Tibial artery (tissue), 4 donors: ENCODE measurements around the gene RAB23.
"Not testable (repeated sequence)": the region's sequence is repeated elsewhere in the genome, so short reads cannot be mapped to it uniquely, and the experiment has no call there.

ENCODE experiments used
- DNase-seq, 2 donors: peaks; one replicate each; pipeline ENCODE4 v3.0.0-alpha.2; 2019
- H3K27ac ChIP-seq, 2 donors: fragments of 200-600 bp; sonication (generic) in 1 of 2; 1 replicate in 1 of 2; 2 replicates in 1 of 2; pipeline ENCODE4 v1.5.1; 2018 to 2019; ENCODE audit warnings: mild to moderate bottlenecking in 1 of 2
- H3K27me3 ChIP-seq, 2 donors: fragments of 200-600 bp; sonication (generic) in 1 of 2; one replicate each; pipeline versions ENCODE4 v1.5.1 to v1.6.0; 2016 to 2019
- H3K36me3 ChIP-seq, 3 donors: fragments of 200-600 bp; sonication (generic) in 2 of 3; one replicate each; pipeline ENCODE4 v1.5.1; 2016 to 2019; ENCODE audit warnings: mild to moderate bottlenecking in 2 of 3
- H3K4me1 ChIP-seq, 4 donors: fragments of 200-600 bp; sonication (generic) in 2 of 4; 1 replicate in 3 of 4; 2 replicates in 1 of 4; pipeline ENCODE4 v1.5.1; 2016 to 2019
- H3K4me3 ChIP-seq, 2 donors: fragments of 200-600 bp; sonication (generic) in 1 of 2; 1 replicate in 1 of 2; 2 replicates in 1 of 2; pipeline ENCODE4 v1.5.1; 2018 to 2019; ENCODE audit warnings: mild to moderate bottlenecking in 2 of 2
- H3K9me3 ChIP-seq, 3 donors: fragments of 200-600 bp; sonication (generic) in 1 of 3; one replicate each; pipeline ENCODE4 v1.5.1; 2016 to 2019
- CTCF ChIP-seq, 2 experiments: fragments of 200-600 bp in 1 of 2; fragments of 450-650 bp in 1 of 2; IDR thresholded peaks; one replicate each; pipeline ENCODE4 v1.5.1; 2017 to 2019; ENCODE audit warnings: antibody characterized with exemption in 2 of 2, mild to moderate bottlenecking in 1 of 2, moderate library complexity in 1 of 2
- intact Hi-C: fragments of 100-400 bp; cut with DNase I; formaldehyde crosslinking; loops from one replicate; pipeline ENCODE4 v1.15.0; 2023; ENCODE audit warnings: low total_unique reads

Gene RAB23

GRCh38 chr6:57250348-57250747 lies 28.2 kb upstream of the RAB23 start:
- Histone ChIP-seq H3K27ac (no peak overlapping the region), H3K4me3 (no peak overlapping the region), H3K4me1 (peaks cover 0 to 26% (median 11%) of the 10 kb centered on the region in 4 donors), H3K36me3 (no peaks in the 10 kb centered on the region), H3K9me3 (no peaks in the 10 kb centered on the region), H3K27me3 (no peaks in the 10 kb centered on the region)
- intact Hi-C loops: no loop called here
- DNase-seq: no peak
- TF ChIP-seq CTCF (IDR thresholded peaks at IDR 0.05): no peak

GRCh38 chr6:57248311-57248895 lies 26.3 kb upstream of the RAB23 start:
- H3K9me3 ChIP-seq: no peaks in the 10 kb centered on the region
- H3K27me3 ChIP-seq: no peaks in the 10 kb centered on the region
- no peak for TF ChIP-seq CTCF (IDR thresholded peaks at IDR 0.05)
- no peaks in the 10 kb centered on the region for H3K36me3 ChIP-seq
- H3K4me1 ChIP-seq: peaks cover 0 to 18% (median 8%) of the 10 kb centered on the region in 4 donors
- DNase-seq: no peak
- intact Hi-C loops: no loop called here
- H3K27ac ChIP-seq: peak overlapping the region in 1 of 2 donors; percentile 25
- H3K4me3 ChIP-seq: no peak overlapping the region

GRCh38 chr6:57247603-57248002 lies 25.5 kb upstream of the RAB23 start:
- no peak overlapping the region for H3K4me3 ChIP-seq
- H3K9me3 ChIP-seq: no peaks in the 10 kb centered on the region
- DNase-seq: no peak
- no peaks in the 10 kb centered on the region for H3K27me3 ChIP-seq
- peaks cover 0 to 18% (median 7%) of the 10 kb centered on the region in 4 donors for H3K4me1 ChIP-seq
- intact Hi-C loops: no loop called here
- TF ChIP-seq CTCF (IDR thresholded peaks at IDR 0.05): no peak
- H3K27ac ChIP-seq: peak overlapping the region; percentile 25 to 26
- H3K36me3 ChIP-seq: no peaks in the 10 kb centered on the region

GRCh38 chr6:57246307-57246706 lies 24.2 kb upstream of the RAB23 start:
- no peaks in the 10 kb centered on the region for H3K27me3 ChIP-seq
- H3K27ac ChIP-seq: no peak overlapping the region
- no peak for DNase-seq
- H3K4me1 ChIP-seq: peaks cover 0 to 25% (median 3%) of the 10 kb centered on the region in 4 donors
- H3K4me3 ChIP-seq: no peak overlapping the region
- intact Hi-C loops: no loop called here
- H3K36me3 ChIP-seq: no peaks in the 10 kb centered on the region
- no peaks in the 10 kb centered on the region for H3K9me3 ChIP-seq
- no peak for TF ChIP-seq CTCF (IDR thresholded peaks at IDR 0.05)

GRCh38 chr6:57243954-57244353 lies 21.8 kb upstream of the RAB23 start:
- H3K4me3 ChIP-seq: no peak overlapping the region

GRCh38 chr6:57243526-57243925 lies 21.4 kb upstream of the RAB23 start:
- H3K36me3 ChIP-seq, H3K9me3 ChIP-seq, intact Hi-C loops, H3K4me3 ChIP-seq, DNase-seq, H3K27me3 ChIP-seq: not testable (repeated sequence)
- peaks cover 0 to 27% (median 3%) of the 10 kb centered on the region in 4 donors for H3K4me1 ChIP-seq
- peak overlapping the region; percentile 65 to 79 for H3K27ac ChIP-seq

More at GRCh38 chr6:57243954-57244353, 21.8 kb upstream of the RAB23 start:
- H3K4me1 ChIP-seq: peaks cover 0 to 27% (median 3%) of the 10 kb centered on the region in 4 donors
- TF ChIP-seq CTCF (IDR thresholded peaks at IDR 0.05): no peak
- no peaks in the 10 kb centered on the region for H3K27me3 ChIP-seq
- no peaks in the 10 kb centered on the region for H3K36me3 ChIP-seq
- peak overlapping the region in 1 of 2 donors; percentile 79 for H3K27ac ChIP-seq
- intact Hi-C loops: no loop called here
- DNase-seq: no peak
- no peaks in the 10 kb centered on the region for H3K9me3 ChIP-seq
